Activated CD4-positive, alpha-beta T cell treated with anti-CD3 and anti-CD28 coated beads, Interleukin-2, amount 50 U/mL, for 1 hour (primary cell): ENCODE results near the gene MYOC.
A peak's percentile ranks its signal among the peaks of the same experiment; 100 is the strongest.
"Not testable (repeated sequence)": the region's sequence is repeated elsewhere in the genome, so short reads cannot be mapped to it uniquely, and the experiment has no call there.

Experiments used
- DNase-seq: peaks from one replicate; pipeline ENCODE4 v3.0.0-alpha.2; 2020

MYOC gene

GRCh38 chr1:171646249-171646560 is 6.3 kb downstream of the MYOC start:
- no peak for DNase-seq

- DNase-seq: no peak
Observed at GRCh38 chr1:171645553-171646248, 6.8 kb downstream of the MYOC start.

- DNase-seq: peak; percentile 56
Observed at GRCh38 chr1:171644805-171645483, 7.5 kb downstream of the MYOC start.

GRCh38 chr1:171643156-171643555 is 9.3 kb downstream of the MYOC start:
- DNase-seq: no peak

- DNase-seq: no peak
Observed at GRCh38 chr1:171642197-171642596, 10.3 kb downstream of the MYOC start.

GRCh38 chr1:171641076-171641864 is 11.2 kb downstream of the MYOC start:
- DNase-seq: no peak

GRCh38 chr1:171640225-171640624 is 12.3 kb downstream of the MYOC start:
- no peak for DNase-seq

- no peak for DNase-seq
Observed at GRCh38 chr1:171637928-171638576, 14.4 kb downstream of the MYOC start.

- no peak for DNase-seq
Observed at GRCh38 chr1:171636141-171636540, 16.3 kb downstream of the MYOC start.

GRCh38 chr1:171635661-171636060 is 16.8 kb downstream of the MYOC start:
- DNase-seq: no peak

GRCh38 chr1:171628225-171628624 is 24.3 kb downstream of the MYOC start:
- DNase-seq: no peak

- DNase-seq: no peak
Observed at GRCh38 chr1:171627020-171627419, 25.5 kb downstream of the MYOC start.

GRCh38 chr1:171625225-171625624 is 27.3 kb downstream of the MYOC start:
- DNase-seq: no peak

- no peak for DNase-seq
Observed at GRCh38 chr1:171623651-171624331, 28.7 kb downstream of the MYOC start.

- no peak for DNase-seq
Observed at GRCh38 chr1:171622152-171622462, 30.4 kb downstream of the MYOC start, which contains the start of gene MYOCOS. MYOCOS (plus strand) TSS chr1:171622243; CDS start chr1:171623884, 1,641 bp downstream.

GRCh38 chr1:171616586-171616985 is 35.9 kb downstream of the MYOC start:
- DNase-seq: no peak

GRCh38 chr1:171615122-171615906 is 37.2 kb downstream of the MYOC start:
- not testable (repeated sequence) for DNase-seq

- no peak for DNase-seq
Observed at GRCh38 chr1:171613282-171613681, 39.2 kb downstream of the MYOC start.

GRCh38 chr1:171611306-171611705 is 41.2 kb downstream of the MYOC start:
- DNase-seq: no peak

GRCh38 chr1:171610385-171610784 is 42.1 kb downstream of the MYOC start:
- no peak for DNase-seq

- no peak for DNase-seq
Observed at GRCh38 chr1:171606402-171606941, 46.0 kb downstream of the MYOC start.

- not testable (repeated sequence) for DNase-seq
Observed at GRCh38 chr1:171603042-171603441, 49.4 kb downstream of the MYOC start.
